ENCODE measurements around the gene LIMS3.
"Not testable (repeated sequence)": the region's sequence is repeated elsewhere in the genome, so short reads cannot be mapped to it uniquely, and the experiment has no call there.

LIMS3 gene

GRCh38 chr2:109898462-109899336 lies at the start of gene LIMS3:
Gene LIMS3, plus strand, starts transcription at chr2:109898688. Its CDS starts 41 bp downstream, at chr2:109898729.
- DNase-seq = not testable (repeated sequence)

- DNase-seq = not testable (repeated sequence)
Measured at GRCh38 chr2:109871129-109871751, 27.2 kb upstream of the LIMS3 start.

- not testable (repeated sequence) for DNase-seq
Measured at GRCh38 chr2:109876625-109877024, 21.9 kb upstream of the LIMS3 start.

GRCh38 chr2:109882112-109882511 lies 16.4 kb upstream of the LIMS3 start:
- not testable (repeated sequence) for DNase-seq

GRCh38 chr2:109888414-109888813 lies 10.1 kb upstream of the LIMS3 start:
- DNase-seq = not testable (repeated sequence)

- not testable (repeated sequence) for DNase-seq
Measured at GRCh38 chr2:109889909-109890308, 8.6 kb upstream of the LIMS3 start.

GRCh38 chr2:109891024-109891423 lies 7.5 kb upstream of the LIMS3 start:
- not testable (repeated sequence) for DNase-seq

GRCh38 chr2:109893736-109894135 lies 4.8 kb upstream of the LIMS3 start:
- not testable (repeated sequence) for DNase-seq

GRCh38 chr2:109894141-109894540 lies 4.3 kb upstream of the LIMS3 start:
- DNase-seq = not testable (repeated sequence)

GRCh38 chr2:109895090-109895869 lies 3.2 kb upstream of the LIMS3 start:
- DNase-seq = not testable (repeated sequence)

GRCh38 chr2:109896212-109896611 lies 2.3 kb upstream of the LIMS3 start:
- not testable (repeated sequence) for DNase-seq

GRCh38 chr2:109897769-109898461 lies 573 bp upstream of the LIMS3 start:
- DNase-seq = not testable (repeated sequence)

GRCh38 chr2:109905796-109906195 lies 7.3 kb downstream of the LIMS3 start:
- not testable (repeated sequence) for DNase-seq

- DNase-seq = not testable (repeated sequence)
Measured at GRCh38 chr2:109908626-109909025, 10.1 kb downstream of the LIMS3 start.

GRCh38 chr2:109910789-109911188 lies 12.3 kb downstream of the LIMS3 start:
- DNase-seq = not testable (repeated sequence)

- DNase-seq = not testable (repeated sequence)
Measured at GRCh38 chr2:109913911-109914310, 15.4 kb downstream of the LIMS3 start.

- DNase-seq = not testable (repeated sequence)
Measured at GRCh38 chr2:109914552-109914951, 16.1 kb downstream of the LIMS3 start.

GRCh38 chr2:109915830-109916229 lies 17.3 kb downstream of the LIMS3 start:
- DNase-seq = not testable (repeated sequence)

GRCh38 chr2:109920162-109920561 lies 21.7 kb downstream of the LIMS3 start:
- not testable (repeated sequence) for DNase-seq

GRCh38 chr2:109921543-109922384 lies 23.3 kb downstream of the LIMS3 start:
- not testable (repeated sequence) for DNase-seq

GRCh38 chr2:109924481-109924880 lies 26.0 kb downstream of the LIMS3 start:
- DNase-seq = not testable (repeated sequence)
